Jurkat, Clone E6-1 (cell line): ENCODE measurements around the gene TMEM250.
A peak's percentile ranks its signal among the peaks of the same experiment; 100 is the strongest.

Experiments
- DNase-seq: peaks from one replicate; pipeline ENCODE4 v3.0.0-alpha.2; 2011; ENCODE audit warnings: low read depth, low spot score
- H3K4me3 ChIP-seq: 2 replicates; pipeline ENCODE4 v1.5.1; 2011; ENCODE audit warnings: mild to moderate bottlenecking, low read length, control low read depth, moderate library complexity

Gene TMEM250

DNA sequence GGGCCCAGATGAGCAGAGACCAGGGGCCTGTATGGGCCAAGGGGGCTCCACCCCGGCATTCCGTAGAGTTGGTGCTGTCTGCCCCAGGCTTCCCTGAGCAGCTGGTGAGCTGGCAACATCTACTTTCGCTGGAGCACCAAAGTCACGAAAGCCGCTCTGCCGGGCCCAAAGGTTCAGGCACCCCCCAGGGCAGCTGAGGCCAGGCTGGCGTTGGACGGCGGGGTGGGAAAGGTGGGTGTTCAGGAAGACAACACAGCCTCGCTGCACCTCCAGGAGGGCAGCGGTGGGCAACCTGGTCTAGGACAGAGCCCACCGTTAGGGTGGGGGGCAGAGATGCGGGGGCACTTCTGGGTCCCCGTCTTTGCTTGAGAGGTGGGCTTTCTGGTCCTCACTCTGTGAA, 30.1 kb upstream of the TMEM250 start:
- no peak for DNase-seq
- no peak overlapping the region for H3K4me3 ChIP-seq

DNA sequence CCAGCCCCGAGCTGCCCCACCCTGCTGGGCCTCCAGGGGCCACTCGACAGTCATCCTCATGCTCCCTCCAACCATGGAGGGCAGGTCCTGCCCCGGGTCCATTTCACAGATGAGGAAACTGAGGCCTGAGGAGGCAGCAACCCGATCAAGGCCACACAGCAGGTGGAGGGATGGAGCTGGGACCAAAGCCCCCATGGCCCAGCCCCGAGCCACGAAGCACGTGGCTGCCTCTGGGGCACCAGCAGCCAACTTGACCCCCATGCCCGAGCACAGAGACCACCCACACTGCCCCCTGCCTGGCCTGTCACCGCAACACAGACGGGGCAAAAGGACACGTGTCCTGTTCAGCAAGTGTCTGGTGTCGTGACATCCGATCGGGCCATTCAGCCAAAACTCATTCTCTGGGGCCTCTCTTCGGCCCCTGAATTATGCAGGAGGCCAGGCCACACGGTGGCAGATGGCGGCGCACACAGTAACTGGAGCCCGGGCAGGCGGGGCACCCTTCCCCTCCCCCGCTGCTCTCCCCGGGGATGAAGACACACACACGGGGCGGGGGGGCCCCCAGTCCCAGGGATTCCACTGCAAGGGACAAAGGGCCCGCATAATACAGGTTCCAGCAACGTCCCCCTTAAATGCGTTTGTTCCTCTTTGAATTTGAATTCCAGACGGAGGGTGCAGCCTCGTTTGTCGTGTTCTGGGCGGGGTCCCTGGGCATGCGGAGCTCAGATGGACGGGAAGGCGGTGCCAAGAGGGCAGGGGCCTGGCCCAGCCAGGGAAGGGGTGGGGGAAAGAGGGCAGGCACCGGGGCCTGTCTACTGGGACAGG, 29.4 kb upstream of the TMEM250 start:
- DNase-seq = no peak
- H3K4me3 ChIP-seq = no peak overlapping the region

DNA sequence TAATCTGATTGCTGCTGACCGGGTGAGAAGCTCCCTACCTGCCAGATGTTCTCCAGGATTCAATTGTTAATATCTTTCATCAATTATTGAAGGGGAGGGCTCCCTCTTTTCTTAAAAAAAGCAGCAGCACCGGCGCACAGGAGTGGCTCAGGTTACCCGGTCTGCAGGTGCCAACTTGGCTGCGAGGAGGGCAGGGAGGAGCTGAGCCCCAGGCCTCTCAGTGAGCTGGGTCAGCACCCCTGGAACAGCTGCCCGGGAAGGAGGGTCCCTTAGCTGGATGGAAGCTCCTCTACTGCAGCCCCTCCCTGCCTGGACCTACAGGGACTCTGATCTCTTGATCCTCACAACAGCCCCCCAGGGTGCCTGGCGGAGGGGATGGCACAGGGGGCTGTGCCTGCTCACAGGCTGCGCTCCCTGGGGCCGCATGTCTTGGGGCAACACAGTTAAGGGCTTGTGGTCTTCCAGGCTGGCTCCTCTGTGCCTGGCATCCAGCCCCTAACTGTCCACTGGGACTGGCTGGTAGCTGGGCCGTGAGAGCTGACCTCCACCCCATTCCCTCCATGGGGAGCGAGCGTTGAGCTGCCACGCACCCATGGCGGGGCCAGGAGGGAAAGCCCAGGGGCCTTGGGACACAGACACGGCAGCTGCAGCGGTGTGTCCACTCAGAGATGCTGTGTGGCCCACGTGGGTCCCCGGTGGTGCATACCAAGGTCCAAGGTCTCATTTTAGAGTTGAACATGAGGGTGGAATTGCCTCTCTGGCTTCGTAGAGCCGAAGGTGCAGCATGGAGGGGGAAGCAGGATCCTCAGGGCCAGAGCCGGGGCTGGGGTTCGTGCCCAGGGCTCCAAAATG, 28.6 kb upstream of the TMEM250 start:
- DNase-seq = no peak
- no peak overlapping the region for H3K4me3 ChIP-seq

DNA sequence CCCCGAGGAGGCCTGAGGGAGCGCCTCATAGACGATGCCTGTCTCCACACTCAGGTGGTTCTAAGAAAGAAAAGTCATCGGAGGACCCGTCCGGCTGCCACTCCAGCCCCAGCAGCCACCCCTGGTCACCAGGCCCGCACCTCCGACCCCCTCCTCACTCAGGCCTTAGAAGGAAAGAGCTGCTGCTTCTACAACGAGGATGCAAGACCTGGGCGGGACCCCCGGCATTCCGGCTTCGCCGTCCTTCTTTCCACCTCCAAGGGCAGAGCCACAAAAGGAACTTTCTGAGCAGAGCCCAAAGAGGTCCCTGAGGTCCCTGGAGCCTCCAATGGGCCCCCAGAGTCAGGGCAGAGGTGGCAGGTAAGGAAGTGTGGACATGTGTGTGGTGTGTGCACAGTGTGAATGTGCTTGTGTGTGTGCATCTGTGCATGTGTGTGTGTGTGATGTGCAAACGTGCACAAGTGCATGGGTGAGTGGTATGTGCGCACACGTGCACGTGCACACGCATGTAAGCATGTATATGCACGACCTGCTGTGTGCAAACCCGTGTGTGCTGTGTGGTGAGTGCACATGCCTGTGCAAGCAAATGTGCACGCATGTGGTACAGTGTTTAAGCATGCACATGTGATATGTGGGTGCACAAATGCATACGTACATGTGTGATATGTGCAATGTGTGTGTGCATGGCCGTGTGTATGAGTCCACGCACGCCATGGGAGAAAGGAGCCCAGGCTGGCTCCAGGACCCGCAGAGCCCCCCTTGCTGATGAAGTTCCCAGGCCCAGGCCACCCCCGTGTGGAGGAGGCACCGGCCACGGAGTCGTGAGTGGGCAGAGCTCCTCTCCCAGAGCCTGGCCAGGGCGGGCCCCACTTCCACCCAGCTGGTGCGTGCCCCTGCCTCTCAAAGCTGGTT, 27.7 kb upstream of the TMEM250 start:
- H3K4me3 ChIP-seq = no peak overlapping the region
- DNase-seq = no peak

DNA sequence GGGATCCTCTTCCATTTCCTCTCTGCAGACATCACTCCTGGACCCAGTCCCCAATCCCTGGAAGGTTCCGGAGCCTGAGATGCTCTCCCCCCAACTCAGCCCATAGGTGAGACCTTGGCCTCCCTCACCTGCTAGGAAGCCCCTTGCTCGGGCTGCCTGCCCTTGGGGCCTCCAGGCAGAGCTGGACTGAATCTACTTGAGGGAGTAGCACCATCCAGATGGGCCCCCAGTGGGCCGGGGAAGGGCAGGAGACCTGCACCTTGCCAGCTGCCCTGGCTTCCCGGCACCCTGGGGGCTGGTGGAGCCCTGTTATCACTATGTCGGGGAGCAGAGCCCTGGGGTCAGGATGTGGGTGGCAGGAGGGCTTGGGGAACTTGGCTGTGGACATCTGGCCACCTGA, 26.9 kb upstream of the TMEM250 start:
- no peak for DNase-seq

DNA sequence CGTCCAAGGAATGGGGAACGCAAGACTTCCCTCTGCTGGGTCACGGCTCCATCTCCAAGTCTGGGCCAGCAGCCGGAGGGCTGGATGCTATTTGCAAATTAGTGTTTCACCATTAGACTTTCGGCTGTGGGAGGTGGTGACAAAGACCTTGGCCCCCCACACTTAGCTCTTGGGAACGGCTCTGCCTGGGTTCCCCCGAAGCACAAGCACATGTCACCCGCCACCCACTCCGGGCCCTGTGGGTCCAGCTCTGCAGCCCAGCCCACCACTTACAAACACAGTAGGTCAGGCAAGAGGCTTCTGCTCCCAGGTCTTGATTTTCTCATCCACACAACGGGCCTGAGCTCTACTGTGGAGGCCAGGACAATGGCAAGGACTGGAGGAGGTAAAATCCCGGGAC, 25.8 kb upstream of the TMEM250 start:
- DNase-seq = no peak
- H3K4me3 ChIP-seq = no peak overlapping the region

More for the DNA sequence above, 26.9 kb upstream of the TMEM250 start:
- no peak overlapping the region for H3K4me3 ChIP-seq

DNA sequence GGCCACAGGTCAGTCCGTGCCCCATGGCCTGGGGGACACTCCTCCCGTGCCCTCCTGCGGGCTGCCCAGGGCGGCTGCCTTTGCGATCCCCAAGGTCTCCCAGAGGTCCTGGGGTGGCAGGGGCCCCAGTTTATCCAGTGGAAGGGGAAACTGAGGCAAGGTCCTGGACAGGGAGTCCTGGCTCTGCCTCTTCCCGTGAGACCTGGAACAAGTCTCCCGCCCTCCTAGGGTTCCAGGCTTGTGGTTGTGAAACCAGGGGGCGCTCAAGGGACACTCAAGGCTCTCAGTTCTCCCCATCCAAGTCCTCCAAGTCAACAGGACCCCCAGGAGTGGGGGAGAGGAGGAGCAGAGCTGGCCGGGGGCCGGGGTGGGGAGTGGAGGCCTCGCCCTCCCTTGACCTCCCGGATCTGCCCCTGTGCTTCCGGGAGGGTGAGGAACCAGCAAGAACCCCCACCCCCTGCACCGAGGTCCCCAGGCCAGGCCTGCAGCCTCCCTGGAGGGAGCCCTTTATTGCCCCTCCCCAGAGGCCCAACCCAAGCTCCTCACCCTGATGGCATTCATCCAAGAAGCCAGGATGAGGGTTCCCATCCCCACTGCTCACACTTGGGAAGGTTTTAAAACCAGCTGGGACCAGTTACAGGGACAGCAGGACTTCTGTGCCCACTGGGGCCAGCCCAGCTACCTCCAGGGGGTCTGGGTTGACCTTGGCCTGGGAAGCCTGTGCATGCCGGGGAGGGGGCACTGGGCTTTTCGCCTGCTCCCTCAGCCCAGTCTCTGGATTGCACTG, 24.7 kb upstream of the TMEM250 start:
- H3K4me3 ChIP-seq = no peak overlapping the region
- no peak for DNase-seq

DNA sequence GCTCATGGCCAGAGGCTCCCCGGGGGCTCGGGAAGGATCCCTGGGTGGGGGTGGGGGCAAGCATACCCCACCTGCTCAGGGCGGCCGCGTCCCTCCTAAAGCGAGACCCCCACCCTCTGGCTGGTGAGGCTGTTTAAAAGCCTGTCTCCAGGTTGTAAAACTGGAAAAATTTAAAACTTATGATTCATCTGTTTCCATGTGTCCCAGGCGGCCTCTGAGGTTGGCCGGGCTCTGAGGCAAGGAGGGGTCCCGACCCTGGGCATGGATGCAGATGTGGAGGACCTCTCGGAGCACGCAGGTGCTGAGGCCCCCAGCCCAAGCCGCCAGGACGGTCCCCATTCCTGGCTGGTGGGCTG, 24.2 kb upstream of the TMEM250 start:
- no peak overlapping the region for H3K4me3 ChIP-seq
- DNase-seq = no peak

DNA sequence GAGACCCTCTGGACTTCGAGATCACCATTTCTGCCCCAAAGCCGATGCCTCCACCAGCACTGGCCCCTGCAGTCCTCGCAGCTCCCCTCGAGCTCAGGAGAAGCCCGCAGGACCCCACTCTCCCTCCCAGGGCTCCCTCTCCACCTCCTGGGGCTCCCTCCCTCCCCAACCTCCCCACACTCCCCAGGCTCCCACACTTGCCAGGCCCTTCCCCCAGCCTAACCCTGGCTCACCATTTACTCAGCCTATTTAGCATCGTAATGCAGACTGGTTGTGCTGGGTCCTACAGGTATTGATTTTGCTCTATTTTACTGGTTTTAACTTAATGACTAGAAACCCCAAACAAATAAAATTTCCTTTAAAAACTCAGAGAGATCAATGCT, 23.7 kb upstream of the TMEM250 start:
- DNase-seq = no peak
- no peak overlapping the region for H3K4me3 ChIP-seq

DNA sequence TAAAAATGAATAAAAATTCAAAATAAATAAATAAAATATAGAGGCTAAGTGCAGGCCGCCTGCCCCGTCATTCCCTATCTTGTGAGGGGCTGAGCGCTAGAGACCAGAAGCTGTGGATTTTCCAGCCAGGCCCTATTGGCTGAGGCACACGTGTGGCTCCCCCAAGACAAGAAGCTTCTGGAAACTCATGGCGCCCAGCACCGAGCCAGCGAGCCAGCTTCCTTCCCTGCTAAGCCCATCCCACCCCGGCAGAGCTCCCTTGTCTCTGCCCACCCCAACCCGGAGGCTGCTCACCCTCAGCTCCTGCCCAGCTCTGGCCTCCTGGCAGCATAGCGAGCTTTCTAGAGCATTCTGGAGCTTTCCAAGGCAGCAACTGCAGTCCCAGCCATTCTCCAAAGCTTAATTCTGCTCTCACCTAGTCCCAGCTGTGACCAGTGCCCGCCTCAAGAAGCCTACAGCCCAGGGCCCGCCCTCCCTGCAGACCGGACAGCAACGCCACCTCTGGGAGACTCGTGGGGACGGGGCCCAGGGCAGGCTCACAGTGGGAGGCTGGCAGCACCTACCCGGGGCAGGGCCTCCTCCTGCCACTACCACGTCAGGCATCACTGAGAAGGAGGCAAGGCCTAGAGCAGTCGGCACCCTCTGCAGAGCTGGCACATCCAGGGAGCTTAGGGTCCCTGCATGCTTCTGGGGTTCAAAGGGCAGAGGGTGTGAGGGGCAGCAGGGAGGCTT, 23.2 kb upstream of the TMEM250 start:
- H3K4me3 ChIP-seq = no peak overlapping the region
- no peak for DNase-seq

DNA sequence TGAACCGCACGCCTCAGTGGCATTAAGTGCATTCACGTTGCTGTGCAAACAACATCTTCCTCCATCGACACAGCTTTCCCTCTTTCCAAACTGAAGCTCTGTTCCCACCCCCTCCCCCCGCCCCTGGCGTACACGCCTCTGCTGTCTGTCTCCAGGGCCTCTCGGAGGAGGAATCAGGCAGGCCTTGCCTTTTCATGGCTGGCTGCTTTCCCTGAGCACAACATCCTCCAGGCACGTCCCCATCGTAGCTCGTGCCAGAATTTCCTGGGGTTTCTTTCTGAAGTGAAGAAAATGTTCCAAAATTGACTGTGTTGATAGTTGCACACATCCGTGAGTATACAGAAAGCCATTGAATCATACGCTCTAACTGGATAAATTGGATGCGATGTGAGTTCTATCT, 22.3 kb upstream of the TMEM250 start:
- DNase-seq = no peak
- H3K4me3 ChIP-seq = no peak overlapping the region

DNA sequence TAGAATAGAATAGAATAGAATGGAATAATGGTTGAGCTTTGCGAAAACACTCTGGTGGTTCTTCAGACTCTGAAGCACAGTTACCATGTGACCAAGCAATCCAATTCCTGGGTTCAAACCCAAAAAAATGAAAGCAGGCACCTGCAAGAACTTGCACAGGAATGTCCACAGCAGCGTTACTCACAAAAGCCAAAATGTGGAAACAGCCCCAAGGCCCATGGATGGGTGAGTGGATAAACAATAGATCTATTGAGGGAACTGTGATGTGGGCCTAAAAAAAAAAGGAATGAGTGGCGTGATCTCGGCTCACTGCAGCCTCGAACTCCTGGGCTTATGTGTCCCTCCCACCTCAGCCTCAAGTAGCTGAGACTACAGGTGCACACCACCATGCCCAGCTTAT, 21.4 kb upstream of the TMEM250 start:
- DNase-seq = no peak
- H3K4me3 ChIP-seq = no peak overlapping the region

DNA sequence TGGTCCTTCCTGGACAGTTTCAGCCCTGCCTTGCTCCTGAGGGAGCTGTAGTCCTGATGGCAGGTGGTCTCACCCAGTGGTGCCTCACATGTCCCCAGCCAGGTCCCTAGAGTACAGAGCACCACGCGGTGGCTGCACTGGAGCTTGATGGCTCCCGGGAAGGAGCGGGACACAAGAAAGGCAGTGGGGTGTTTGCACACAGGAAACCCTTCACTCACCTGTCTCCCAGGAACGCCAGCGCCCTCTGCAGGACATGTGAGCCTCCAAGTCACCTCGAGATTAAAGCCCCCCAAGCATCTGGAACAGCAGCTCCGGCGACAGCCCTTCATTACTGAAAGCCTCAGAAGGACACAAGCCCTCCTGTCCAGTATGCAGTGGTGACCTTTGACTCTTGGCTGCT, 19.9 kb upstream of the TMEM250 start:
- H3K4me3 ChIP-seq = no peak overlapping the region
- DNase-seq = peak; percentile 36

DNA sequence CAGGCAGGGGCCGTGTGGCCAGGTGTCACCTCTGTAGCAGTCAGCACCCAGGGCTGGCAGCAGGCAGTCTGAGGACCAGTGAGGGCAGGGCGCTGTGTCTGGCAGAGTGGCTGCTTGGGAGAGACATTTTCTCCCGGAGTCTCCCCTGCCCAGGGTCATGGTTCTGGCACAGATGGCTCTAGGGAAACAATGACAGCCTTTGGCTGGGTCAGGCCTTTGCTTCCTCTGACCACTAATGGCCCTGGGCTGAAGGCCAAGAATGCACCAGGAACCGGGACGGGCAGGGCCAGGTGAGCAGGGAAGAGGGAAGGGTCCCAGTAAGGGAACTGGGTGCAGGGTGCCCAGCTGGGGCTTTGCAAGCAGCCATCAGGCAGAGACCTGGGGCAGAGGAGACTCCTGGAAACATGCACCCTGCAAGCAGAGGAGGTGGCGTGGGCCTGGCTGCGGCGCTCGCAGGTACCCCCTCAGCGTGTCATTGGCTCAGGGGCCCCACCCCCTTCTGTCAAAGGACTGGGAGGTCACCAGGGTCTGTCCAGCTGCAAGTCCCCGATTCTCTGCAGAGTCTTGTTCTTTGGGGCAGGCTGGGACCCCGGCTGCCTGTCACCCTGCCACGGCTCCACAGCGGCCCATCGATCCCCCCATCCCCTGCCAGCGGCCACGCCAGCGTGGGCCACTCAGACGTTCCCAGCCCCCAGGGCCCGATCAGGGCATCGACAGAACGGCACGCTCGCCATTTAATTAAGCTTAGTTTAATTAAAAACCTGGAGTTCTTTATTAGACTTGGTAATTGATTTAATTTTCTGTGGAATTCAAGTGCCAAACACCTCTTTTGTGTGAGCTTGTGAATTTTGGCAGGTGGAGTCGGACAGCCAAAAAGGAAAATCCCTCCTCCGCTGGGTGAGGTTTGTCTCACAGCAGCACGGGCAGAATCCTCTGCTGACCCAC, 18.9 kb upstream of the TMEM250 start:
- H3K4me3 ChIP-seq = no peak overlapping the region
- DNase-seq = no peak

DNA sequence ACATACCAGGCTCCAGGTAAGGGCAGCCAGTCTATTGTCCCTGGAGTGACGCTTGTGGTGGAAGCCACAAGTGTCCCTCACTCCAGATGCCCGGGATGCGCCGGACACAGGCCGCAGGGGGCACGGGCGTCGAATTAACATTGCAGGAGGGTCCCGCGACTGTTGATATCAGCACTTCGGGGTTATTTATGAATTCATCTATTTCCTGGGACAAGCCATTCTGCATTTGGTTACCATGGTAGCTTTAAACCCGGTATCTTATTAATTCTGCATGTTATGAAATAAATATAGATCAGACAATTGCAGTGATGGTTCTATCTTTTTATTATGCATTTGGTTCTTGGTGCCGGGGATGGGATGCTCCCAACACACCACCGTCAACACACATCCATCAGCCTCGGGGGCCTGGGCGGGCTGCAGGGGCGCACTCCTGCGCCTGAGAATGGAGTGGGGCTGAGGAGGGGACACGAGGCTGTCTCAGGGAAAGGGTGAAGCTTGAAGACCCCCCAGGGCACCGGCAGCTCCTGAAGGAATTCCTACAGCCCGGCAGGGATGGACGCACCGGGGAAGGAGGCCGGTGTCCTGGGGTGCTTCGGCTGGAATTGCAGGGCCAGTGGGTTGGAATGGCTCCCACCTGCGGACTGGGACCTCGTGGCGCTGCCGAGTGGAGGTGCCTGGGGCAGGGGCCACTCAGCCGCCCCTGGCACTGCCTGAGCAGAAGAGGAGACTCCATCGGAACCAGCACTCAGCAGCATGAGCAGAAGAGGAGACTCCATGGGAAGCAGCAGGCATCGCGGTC, 17.7 kb upstream of the TMEM250 start:
- DNase-seq = no peak
- H3K4me3 ChIP-seq = no peak overlapping the region

DNA sequence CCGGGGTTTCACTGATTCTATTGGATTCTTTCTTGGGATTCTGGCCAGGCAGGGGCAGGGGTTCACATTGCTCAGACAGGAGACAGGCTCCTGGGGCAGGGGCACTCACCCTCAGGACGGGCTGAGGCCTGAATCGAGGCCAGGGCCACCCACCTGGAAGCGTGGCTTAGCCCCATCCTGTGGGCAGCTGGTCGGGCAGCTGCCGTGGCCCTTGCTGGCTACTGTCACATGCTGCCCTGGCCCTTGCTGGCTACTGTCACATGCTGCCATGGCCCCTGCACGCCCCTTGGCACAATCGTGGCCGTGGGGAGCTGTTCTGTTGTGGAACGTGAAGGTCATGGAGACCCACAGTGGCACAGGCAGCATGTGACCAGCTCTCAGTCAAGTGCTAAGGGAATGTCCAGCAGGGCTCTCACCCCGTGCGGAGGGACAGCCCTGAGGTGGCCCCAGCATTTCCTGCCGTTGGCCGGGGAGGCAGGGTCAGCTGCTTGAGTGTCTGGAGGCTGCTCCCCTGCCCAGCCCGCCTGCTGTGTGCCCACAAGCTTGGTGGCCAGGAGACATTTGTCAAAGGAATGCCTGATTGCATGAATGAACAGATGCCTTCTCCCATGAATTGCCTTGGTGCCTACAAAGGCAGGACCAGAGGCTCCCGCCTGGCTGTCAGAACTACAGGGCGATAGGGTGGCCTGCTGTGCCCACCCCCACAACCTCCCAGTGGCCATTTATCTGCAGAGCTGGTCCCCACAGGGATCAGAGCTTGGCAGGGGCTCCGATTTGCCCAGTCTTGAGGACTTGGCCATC, 16.9 kb upstream of the TMEM250 start:
- H3K4me3 ChIP-seq = no peak overlapping the region
- DNase-seq = no peak
